Chondrocyte (in vitro differentiated cells): ENCODE measurements around the gene PRXL2B. TPM values are rescaled to one million over a fixed set of nuclear protein-coding genes. Genes with fewer than 3 reads are reported as not detected.
A peak's percentile ranks its signal among the peaks of the same experiment; 100 is the strongest.

Source experiments
- DNase-seq: peaks from one replicate; pipeline ENCODE4 v3.0.0; 2021; ENCODE audit warnings: mixed read lengths, low spot score
- H3K27ac Mint-ChIP-seq: one replicate; pipeline ENCODE4 v1.8.0; 2021; ENCODE audit warnings: mild to moderate bottlenecking, moderate library complexity, mixed read lengths; ENCODE audit not compliant: unreplicated experiment
- H3K27me3 Mint-ChIP-seq: 2 replicates; pipeline ENCODE4 v1.8.0; 2021; ENCODE audit warnings: low read depth, mixed read lengths
- H3K36me3 Mint-ChIP-seq: 2 replicates; pipeline ENCODE4 v1.8.0; 2021; ENCODE audit warnings: low read depth, mixed read lengths
- H3K4me1 Mint-ChIP-seq: 2 replicates; pipeline ENCODE4 v1.8.0; 2021; ENCODE audit warnings: low read depth, mild to moderate bottlenecking, mixed read lengths
- H3K4me3 Mint-ChIP-seq: one replicate; pipeline ENCODE4 v1.8.0; 2021; ENCODE audit warnings: mild to moderate bottlenecking, moderate library complexity, mixed read lengths; ENCODE audit not compliant: unreplicated experiment
- H3K9me3 Mint-ChIP-seq: 2 replicates; pipeline ENCODE4 v1.8.0; 2021; ENCODE audit warnings: low read depth, mixed read lengths
- long read RNA-seq: library from polyadenylated mRNA; stranded (forward); transcript quantifications from one replicate; pipeline ENCODE4 v2.0.0, GENCODE V29; 2021
- total RNA-seq: library from RNA; stranded (reverse); gene quantifications from 3 replicates; pipeline ENCODE4 v1.2.1, GENCODE V29; 2021
- TF ChIP-seq, protein P1 (sequence below): fragments of 200-600 bp; sonication (generic); IDR thresholded peaks from 2 replicates; pipeline ENCODE4 v1.5.0; 2021; ENCODE audit warnings: antibody characterized with exemption, mild to moderate bottlenecking, moderate library complexity

The PRXL2B gene, protein sequence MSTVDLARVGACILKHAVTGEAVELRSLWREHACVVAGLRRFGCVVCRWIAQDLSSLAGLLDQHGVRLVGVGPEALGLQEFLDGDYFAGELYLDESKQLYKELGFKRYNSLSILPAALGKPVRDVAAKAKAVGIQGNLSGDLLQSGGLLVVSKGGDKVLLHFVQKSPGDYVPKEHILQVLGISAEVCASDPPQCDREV
- total RNA-seq, result 20.4 to 25.6 TPM (median 22.4 TPM) in 3 replicates
- long read RNA-seq, transcript PRXL2B-203 (7 exons, 2,689 nt), result major isoform, 12 of 35 reads
- long read RNA-seq, transcript PRXL2B-204 (7 exons, 2,749 nt), result minor isoform, 7 of 35 reads
- long read RNA-seq, partial matches to known transcripts, result 12 of 35 reads
- long read RNA-seq, other reads (novel, unspliced or antisense), result 4 of 35 reads

DNA sequence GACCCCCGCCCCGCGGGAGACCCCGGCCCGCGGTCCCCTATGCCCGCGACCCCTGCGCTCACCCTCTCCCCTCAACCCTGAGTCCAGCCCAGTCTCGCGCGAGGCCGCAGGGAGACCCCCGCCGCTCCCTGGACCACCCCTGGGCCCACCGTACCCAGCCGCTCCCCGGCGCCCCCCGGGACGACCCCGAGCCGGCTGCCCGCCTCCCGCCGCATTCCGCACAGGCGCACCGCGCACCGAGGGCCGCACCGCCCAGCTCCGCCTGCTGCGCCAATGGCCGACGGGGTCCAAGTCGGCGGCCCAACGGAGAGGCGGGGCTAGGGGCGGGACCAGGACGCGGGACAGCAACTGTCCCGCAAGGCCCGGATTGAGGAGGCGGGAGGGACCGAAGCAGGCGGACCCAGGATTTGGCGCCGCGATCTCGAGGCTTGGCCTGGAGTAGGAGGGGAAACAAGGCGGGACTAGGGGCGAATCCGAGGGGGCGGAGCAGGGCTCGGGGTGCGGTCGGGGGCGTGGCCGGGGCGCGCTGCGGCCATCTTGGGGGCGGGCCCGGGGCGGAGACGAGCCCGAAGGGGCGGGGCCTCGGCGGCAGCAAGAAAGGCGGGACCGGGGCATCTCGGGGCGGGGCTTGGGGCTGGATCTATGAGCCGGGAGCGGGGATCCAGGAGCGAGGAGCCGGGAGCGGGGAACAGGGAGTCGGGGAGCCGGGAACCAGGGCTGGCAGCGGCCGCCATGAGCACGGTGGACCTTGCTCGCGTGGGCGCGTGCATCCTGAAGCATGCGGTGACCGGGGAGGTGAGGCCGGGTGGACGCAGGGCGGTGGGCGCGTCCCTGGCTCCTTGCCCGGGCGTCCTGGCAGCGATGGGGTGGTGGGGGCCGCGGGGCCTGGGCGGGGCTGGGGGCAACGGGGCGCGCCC lies at the start of gene PRXL2B:
Gene PRXL2B, plus strand, starts transcription at position 624 of the 917 bp plus-strand sequence. Its CDS starts 109 bp downstream, at position 733.
- no peaks in the 10 kb centered on the region for H3K9me3 Mint-ChIP-seq
- no peaks in the 10 kb centered on the region for H3K27me3 Mint-ChIP-seq
- peaks cover 18% of the 10 kb centered on the region for H3K4me1 Mint-ChIP-seq
- H3K4me3 Mint-ChIP-seq, result peak within 1 kb of the TSS; percentile 80
- peak within 1 kb of the TSS; percentile 65 for H3K27ac Mint-ChIP-seq
- H3K36me3 Mint-ChIP-seq, result no peaks in the 10 kb centered on the region
- DNase-seq, result peak; percentile 100
- TF ChIP-seq, protein P1, sequence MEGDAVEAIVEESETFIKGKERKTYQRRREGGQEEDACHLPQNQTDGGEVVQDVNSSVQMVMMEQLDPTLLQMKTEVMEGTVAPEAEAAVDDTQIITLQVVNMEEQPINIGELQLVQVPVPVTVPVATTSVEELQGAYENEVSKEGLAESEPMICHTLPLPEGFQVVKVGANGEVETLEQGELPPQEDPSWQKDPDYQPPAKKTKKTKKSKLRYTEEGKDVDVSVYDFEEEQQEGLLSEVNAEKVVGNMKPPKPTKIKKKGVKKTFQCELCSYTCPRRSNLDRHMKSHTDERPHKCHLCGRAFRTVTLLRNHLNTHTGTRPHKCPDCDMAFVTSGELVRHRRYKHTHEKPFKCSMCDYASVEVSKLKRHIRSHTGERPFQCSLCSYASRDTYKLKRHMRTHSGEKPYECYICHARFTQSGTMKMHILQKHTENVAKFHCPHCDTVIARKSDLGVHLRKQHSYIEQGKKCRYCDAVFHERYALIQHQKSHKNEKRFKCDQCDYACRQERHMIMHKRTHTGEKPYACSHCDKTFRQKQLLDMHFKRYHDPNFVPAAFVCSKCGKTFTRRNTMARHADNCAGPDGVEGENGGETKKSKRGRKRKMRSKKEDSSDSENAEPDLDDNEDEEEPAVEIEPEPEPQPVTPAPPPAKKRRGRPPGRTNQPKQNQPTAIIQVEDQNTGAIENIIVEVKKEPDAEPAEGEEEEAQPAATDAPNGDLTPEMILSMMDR, result no peak

DNA sequence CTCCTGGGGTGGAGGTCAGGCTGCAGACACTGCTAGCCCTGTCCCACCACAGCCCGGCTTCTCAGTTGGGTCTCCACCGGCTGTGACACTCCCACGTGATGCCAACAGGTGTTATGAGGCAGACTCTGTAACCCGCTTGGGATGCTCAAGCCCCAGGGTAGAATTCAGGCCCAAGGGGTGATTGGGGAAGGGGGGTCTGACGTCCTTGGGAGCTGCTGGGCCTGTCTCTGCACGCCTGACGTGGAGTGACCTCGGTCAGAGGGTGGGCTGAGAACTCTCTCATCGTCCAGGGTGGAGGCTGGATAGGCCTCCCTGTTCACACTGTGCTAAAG lies 48.8 kb upstream of the PRXL2B start:
- TF ChIP-seq, protein P1, result no peak
- Mint-ChIP-seq H3K4me1 (peaks cover 14% of the 10 kb centered on the region), H3K27ac (no peak overlapping the region), H3K4me3 (no peak overlapping the region), H3K9me3 (no peaks in the 10 kb centered on the region), H3K36me3 (no peaks in the 10 kb centered on the region), H3K27me3 (peaks cover 8% of the 10 kb centered on the region)
- DNase-seq, result no peak

DNA sequence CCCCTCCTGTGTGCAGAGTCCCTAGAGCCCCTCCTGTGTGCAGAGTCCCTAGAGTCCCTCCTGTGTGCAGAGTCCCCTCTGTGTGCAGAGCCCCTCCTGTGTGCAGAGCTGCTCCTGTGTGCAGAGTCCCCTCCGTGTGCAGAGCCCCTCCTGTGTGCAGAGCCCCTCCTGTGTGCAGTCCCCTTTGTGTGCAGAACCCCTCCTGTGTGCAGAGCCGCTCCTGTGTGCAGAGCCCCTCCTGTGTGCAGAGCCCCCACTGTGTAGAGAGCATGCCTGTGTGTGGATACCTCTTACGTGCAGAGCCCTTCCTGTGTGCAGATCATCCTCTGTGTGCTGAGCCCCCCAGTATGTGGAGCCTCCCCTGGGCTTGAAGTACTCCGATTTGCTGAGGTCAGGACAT lies 48.2 kb upstream of the PRXL2B start:
- Mint-ChIP-seq H3K4me3 (no peak overlapping the region), H3K27me3 (peaks cover 8% of the 10 kb centered on the region), H3K9me3 (no peaks in the 10 kb centered on the region), H3K36me3 (no peaks in the 10 kb centered on the region), H3K4me1 (peaks cover 12% of the 10 kb centered on the region), H3K27ac (no peak overlapping the region)
- no peak for DNase-seq
- TF ChIP-seq, protein P1, result no peak

DNA sequence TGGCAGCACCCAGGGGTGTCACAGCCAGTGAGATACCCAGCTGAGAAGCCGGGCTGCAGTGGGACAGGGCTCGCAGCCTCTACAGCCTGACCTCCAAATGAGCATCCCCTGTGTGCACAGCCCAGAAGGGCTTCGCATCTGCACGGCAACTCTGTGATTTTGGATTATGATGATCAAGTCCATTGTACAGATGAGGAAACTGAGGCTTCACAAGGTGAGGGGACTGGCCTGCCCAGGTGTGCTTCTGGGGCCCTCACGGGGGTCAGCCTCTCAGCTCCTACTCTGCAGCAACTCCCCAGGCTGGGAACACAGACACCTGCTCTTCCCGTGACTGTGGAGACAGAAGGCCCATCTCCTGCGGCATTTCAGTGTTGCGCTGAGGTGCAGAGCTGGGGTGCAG lies 47.7 kb upstream of the PRXL2B start:
- H3K4me1 Mint-ChIP-seq, result peaks cover 10% of the 10 kb centered on the region
- H3K36me3 Mint-ChIP-seq, result no peaks in the 10 kb centered on the region
- no peak for DNase-seq
- H3K27ac Mint-ChIP-seq, result no peak overlapping the region
- H3K9me3 Mint-ChIP-seq, result no peaks in the 10 kb centered on the region
- TF ChIP-seq, protein P1, result no peak
- peaks cover 8% of the 10 kb centered on the region for H3K27me3 Mint-ChIP-seq
- H3K4me3 Mint-ChIP-seq, result no peak overlapping the region

DNA sequence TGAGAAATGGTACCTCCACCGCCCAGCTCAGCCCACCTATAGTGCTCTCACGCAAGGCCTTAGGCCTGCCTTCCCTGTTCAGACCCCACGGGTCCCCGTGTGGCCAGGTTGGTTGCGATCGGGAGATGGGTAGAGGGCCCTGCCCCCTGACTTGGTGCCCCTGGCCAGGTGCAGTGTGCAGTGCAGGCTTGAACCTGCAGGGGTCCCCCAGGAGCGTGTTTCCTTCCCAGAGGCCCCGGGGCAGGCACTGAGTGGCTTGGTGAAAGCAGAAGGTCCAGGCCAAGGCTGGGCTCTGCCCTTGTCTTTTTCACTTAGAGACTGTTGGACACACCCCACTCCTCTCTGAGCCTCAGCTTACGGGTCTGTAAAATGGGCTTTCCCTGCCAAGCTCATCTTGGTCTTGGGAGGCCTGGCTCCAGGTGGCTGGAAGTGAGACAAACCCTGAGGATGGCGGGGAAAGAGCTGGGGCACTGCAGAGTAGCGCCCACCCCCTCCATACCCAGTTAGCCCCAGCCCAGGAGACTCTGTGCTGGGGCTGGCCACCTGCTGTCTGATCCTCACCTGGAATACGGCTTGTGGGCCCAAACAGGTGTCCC lies 47.2 kb upstream of the PRXL2B start:
- Mint-ChIP-seq H3K27ac (no peak overlapping the region), H3K36me3 (no peaks in the 10 kb centered on the region), H3K9me3 (no peaks in the 10 kb centered on the region), H3K4me3 (no peak overlapping the region), H3K4me1 (peaks cover 7% of the 10 kb centered on the region), H3K27me3 (peaks cover 8% of the 10 kb centered on the region)
- TF ChIP-seq, protein P1, result peak; percentile 64
- DNase-seq, result no peak
